ENCODE measurements around the gene TICAM2.
A peak's percentile ranks its signal among the peaks of the same experiment; 100 is the strongest.

The TICAM2 gene

DNA sequence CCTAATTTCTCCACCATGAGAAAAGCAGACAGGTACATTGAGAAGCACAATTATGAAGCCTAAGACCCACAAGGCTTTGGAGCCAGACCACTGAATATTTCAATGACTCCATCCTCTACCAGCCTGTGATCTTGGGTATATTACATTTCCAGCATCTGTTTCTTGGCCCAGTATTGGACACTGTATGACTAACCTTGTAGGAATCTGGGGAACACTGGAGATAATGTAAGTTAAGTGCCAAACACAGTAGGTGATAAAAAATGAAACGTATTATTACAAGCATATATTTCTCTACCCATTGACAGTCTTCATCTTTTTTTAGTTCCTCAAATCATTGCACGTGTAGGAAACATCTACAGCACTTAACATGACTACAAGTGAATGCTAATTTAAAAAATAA lies 29.1 kb downstream of the TICAM2 start:
- no peak for DNase-seq (ENCODE audit: extremely low read depth in 1 of 2, low read depth in 1 of 2)

GRCh38 chr5:115571441-115571878 lies 30.8 kb downstream of the TICAM2 start:
- no peak for DNase-seq (ENCODE audit: extremely low read depth in 1 of 2, low read depth in 1 of 2)

DNA sequence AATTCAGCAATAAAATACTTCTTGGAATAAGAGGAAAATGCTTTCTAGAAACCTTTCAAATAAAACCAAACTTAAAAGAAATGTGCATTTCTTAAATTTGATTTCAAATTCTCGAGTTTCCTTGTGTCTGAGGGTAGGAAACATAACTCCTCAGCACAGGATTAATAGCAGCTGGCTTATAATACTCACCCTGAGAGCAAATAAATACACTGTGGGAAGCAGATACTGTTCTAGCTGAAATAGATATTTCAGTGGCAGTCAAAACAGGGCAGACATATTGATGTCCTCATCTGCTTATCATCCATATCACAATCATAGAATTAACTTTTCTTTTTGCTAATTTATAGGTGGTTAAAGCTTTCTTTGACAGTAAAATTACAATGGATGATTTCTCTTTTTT lies 33.6 kb downstream of the TICAM2 start:
- DNase-seq (ENCODE audit: extremely low read depth in 1 of 2, low read depth in 1 of 2), result no peak

- no peak for DNase-seq (ENCODE audit: extremely low read depth in 1 of 2, low read depth in 1 of 2)
Observed at GRCh38 chr5:115565233-115565632, 37.0 kb downstream of the TICAM2 start.

- DNase-seq (ENCODE audit: extremely low read depth in 1 of 2, low read depth in 1 of 2), result no peak
Observed at GRCh38 chr5:115561176-115561575, 41.1 kb downstream of the TICAM2 start.

DNA sequence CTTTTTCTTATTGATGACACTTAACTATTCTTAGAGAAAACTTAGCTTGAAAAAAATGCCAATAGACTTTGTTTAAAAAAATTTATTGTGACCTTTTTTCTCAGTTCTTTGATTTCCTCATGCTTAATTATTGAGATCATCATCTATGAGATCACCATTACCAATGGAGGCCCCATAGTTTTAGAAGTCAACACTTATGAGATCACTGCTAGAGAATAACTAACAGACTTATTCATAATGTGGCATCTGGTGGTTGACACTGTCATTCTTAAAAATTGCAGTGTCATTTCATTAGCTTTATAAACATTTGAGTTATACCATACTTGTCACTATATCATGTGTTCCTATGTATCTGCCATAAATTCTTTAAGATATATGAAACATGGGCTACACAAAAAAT lies 42.8 kb downstream of the TICAM2 start:
- DNase-seq (ENCODE audit: extremely low read depth in 1 of 2, low read depth in 1 of 2), result no peak

GRCh38 chr5:115558388-115558956 lies 43.8 kb downstream of the TICAM2 start:
- DNase-seq (ENCODE audit: extremely low read depth in 1 of 2, low read depth in 1 of 2), result no peak

GRCh38 chr5:115557667-115558387 lies 44.5 kb downstream of the TICAM2 start:
- DNase-seq (ENCODE audit: extremely low read depth in 1 of 2, low read depth in 1 of 2), result no peak

- no peak for DNase-seq (ENCODE audit: extremely low read depth in 1 of 2, low read depth in 1 of 2)
Observed at GRCh38 chr5:115556276-115556675, 46.0 kb downstream of the TICAM2 start.

DNA sequence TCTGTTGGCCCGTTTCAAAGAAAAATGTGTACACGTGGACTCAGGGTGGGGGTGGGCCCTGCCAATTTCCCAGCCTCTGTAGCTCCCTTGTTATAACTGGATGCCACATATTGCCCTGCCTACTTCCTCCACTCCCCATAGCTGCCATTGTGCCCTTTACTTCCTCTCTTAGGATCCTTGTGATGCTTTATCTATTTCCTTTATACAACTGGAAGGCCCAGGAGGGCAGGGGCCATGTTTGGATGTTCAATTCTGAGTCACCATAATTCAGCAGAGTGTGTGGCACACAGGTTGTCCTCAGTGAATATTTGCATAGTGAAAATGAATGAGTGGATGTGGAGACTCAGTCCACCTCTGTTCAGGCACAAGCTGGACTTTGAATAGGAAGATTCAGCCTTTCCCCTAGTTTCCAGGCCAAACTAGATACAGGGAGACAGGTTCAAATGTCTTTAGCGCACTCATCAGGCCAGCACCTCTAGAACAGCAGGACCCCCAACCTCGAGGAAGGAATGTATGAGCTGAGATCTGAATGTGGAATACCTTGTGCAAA lies 47.1 kb downstream of the TICAM2 start:
- DNase-seq (ENCODE audit: extremely low read depth in 1 of 2, low read depth in 1 of 2), result no peak

GRCh38 chr5:115553082-115553481 lies 49.2 kb downstream of the TICAM2 start:
- DNase-seq (ENCODE audit: extremely low read depth in 1 of 2, low read depth in 1 of 2), result no peak

- DNase-seq (ENCODE audit: extremely low read depth in 1 of 2, low read depth in 1 of 2), result no peak
Observed at GRCh38 chr5:115551415-115551814, 50.9 kb downstream of the TICAM2 start.

- no peak for DNase-seq (ENCODE audit: extremely low read depth in 1 of 2, low read depth in 1 of 2)
Observed at GRCh38 chr5:115549154-115549553, 53.1 kb downstream of the TICAM2 start.

DNA sequence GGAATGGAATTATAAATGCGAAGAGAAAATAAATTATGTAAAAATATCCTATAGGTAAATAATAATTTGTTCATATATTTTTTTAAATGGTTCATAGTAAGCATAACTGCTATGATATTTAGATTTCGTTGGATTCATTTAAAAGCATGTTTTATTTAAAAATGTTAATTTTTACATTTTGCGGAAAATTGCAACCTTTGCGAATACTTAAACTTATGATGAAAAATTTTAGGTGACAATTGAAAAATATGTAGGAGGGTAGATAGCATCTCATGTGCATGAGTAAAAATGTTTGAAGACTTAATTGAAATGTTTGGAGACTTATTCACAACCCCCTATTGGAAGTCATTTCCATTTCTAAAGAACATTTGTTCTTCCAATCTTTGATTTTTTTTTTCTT lies 53.6 kb downstream of the TICAM2 start:
- no peak for DNase-seq (ENCODE audit: extremely low read depth in 1 of 2, low read depth in 1 of 2)

DNA sequence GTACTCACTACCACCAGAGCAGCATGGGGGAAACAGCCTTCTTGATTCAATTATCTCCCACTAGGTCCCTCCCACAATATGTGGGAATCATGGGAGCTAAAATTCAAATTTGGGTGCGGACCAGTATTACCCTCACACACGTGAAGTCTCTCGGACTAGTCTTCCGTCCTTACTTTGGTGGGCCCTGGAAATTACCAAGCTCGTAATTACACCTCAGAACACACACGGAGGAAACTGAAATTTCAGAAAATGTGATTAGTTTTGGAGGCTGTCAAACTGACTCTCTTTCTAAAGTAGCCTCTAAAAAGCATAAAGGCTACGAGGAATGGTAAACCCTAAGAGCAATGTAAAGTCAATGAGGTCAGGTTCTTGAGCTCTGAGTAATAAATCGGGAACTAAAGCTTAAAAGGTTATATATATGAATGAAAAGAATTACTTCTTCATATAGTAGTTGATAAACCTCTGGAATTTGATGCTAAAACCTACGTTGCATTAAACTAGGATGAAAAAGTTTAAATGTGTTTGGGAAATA lies 56.9 kb downstream of the TICAM2 start:
- no peak for DNase-seq (ENCODE audit: extremely low read depth in 1 of 2, low read depth in 1 of 2)

DNA sequence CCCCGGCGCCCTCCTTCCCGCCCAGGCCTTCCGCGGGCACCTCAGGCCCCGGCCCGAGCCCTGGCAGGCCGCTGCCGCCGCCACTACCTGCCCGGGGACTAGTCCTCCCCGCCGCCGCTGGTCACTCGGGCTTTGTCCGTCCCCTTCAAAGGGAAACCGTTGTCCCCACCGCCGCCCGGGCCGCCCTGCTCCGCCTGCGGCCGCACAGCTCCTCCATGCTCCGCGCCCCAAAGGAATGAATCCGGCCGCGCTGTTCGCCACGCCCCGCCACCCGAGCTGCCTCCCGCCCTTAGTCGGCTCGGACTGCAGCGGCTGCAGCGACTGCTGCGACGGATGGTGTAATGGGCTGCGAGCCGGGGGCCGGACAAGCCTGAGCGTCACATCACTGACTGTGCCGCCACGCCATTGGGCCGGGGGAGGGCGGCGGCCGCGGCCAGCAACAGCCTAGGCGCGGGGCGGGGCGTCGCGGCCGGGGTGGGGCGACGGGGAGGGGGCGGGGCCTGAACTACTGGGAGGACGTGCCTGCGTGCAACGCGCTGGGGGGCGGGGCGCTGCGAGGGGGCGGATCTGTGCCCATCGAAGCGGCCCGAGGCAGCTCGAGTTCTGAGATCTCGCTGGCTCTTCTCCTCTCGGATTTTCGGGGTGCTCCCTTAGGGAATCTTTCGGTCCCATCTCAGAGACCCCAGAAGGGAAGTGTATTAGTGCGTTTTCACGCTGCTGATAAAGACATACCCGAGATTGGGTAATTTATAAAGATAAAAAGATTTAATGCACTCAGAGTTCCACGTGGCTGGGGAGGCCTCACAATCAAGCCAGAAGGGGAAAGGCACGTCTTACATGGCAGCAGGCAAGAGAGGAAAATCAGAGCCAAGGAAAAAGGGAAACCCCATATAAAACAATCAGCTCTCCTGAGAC lies 57.6 kb downstream of the TICAM2 start, which contains the start of gene FEM1C:
Gene FEM1C (minus strand): TSS at position 340 of the 915 bp plus-strand sequence. CDS start 1,282 bp downstream, outside the sequence.
- DNase-seq (ENCODE audit: extremely low read depth in 1 of 2, low read depth in 1 of 2), result peak; percentile 96 to 97

DNA sequence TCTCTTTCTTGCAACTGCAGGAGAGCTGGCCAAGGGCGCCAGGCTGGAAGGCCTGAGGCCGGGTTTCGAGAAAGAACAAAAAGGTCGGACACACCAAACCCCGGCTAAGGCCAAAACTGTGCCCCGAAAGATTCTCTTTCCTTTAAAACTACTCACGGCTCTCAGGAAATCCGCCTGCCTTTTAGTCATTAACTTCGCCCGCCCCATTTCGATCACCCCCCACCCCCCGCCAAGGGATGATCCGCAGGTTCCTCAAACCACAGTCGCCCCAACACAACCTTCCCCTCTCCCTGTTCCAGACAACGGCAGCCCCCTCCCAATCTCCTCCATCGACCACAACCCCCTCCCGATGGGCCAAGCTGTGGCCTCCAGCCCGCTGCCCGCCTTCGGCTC lies 58.2 kb downstream of the TICAM2 start:
- peak in 1 of 2 donors; percentile 16 for DNase-seq (ENCODE audit: extremely low read depth in 1 of 2, low read depth in 1 of 2)

DNA sequence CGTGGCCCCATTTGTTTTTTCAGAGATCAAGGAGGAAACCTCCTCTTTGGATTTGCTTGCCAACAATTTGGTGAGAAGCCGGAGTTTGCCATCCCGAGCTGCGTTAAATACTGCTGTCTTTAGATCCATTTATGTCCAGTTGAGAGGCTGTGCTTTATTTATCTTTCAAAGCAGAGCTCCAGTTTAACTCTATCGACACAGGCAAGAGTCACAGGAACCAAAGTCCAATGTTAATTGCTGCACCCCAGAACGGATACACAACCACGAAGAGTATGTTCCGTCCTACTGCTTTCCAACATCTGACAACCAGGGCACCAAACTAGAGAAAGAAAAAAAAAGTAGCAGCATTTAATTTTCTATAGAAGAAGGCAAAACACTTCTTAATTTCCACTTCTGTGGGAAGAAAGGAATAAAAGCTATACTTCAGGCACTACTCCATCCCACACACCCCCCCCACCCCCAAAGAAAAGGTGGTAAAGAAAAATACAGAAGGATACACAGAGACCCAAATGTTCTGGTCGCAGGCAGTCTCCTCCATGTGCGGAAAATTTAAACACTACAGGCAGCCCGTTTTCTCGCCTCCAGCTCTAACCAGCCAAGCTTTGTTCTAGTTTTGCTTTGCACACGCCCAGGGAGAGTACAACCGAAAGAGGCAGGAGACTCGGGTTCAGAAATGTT lies 58.8 kb downstream of the TICAM2 start:
- DNase-seq (ENCODE audit: extremely low read depth in 1 of 2, low read depth in 1 of 2), result peak; percentile 5 to 13

GRCh38 chr5:115542651-115543364 lies 59.5 kb downstream of the TICAM2 start:
- no peak for DNase-seq (ENCODE audit: extremely low read depth in 1 of 2, low read depth in 1 of 2)

DNA sequence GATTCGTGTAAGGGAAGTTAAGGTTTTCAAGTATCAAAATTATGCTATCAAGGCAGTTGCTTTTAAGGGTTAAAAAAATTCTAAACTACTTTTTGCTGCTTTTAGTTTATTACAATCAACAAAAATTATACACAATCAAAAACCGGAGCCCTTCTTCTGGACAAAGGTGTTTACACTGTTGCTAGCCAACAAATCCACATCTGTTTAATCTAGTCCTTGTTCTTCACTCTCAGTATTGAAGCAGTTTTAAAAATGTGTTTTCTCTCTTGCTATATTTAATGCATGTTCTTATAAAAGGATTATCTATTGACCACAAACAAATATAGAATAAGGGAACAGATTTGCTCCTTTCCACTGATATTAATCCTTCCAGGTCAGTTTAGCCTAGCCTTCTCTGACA lies 60.2 kb downstream of the TICAM2 start:
- no peak for DNase-seq (ENCODE audit: extremely low read depth in 1 of 2, low read depth in 1 of 2)

Data from stimulated activated CD8-positive, alpha-beta memory T cell treated with anti-CD3 and anti-CD28 coated beads, Interleukin-7, amount 100 ng/mL, for 48 hours (primary cell).